Left renal pelvis (tissue), 4 donors: ENCODE results near the gene DNAJC15. TPM values are rescaled to one million over a fixed set of nuclear protein-coding genes. Genes with fewer than 3 reads are reported as not detected.

Experiments used
- DNase-seq, 4 donors: peaks; one replicate each; pipeline ENCODE4 v3.0.0-alpha.2; 2013; ENCODE audit warnings: low read depth in 4 of 4, low spot score in 3 of 4
- polyA plus RNA-seq, 4 donors: library from polyadenylated mRNA; unstranded; fragments of 120-200 nt; gene quantifications; one replicate each; pipeline ENCODE4 v1.2.1, GENCODE V29; 2013; ENCODE audit not compliant: insufficient read length in 4 of 4

DNAJC15 gene
- polyA plus RNA-seq, 4 donors: 19.4 to 31.1 (median 29.1) TPM

DNA sequence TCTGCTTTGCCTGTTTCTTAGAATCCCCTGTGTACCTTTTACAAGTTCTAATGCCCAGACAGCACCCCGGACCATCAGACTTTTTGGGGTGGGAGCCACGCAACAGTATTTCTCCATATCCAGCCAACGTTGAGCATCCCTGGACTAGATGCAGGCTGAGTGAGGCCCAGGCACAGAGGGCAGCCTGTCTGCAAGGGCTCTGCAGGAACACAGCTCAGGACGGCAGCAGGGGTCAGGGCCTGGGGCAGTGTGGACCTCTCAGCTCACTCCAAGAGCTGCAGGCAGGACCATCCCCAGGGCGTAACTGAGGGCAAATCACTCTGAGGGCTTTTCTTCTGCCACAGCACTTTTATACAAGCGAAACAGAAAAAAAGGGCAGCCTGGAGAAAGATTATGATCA is 95.8 kb downstream of the DNAJC15 start:
- DNase-seq: no peak

DNA sequence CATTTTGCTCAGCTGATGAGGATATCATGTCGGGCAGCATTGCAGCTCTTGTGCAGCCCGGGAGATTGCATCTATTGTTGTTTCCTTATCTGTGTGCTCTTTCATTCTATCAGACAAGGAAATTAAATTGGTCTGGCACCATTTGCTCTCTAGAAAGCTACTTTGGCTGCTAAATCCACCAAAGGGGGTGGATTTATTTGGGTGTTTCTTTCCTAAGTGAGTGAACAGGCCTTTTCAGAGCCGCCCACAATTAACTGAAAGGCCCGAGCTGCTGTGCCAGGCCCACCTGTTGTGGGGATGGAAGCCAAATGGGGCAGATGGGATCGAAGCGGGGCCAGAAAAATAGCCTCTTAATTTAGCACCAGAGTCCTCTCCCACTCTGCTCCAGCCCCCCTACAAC is 99.4 kb downstream of the DNAJC15 start:
- no peak for DNase-seq

DNA sequence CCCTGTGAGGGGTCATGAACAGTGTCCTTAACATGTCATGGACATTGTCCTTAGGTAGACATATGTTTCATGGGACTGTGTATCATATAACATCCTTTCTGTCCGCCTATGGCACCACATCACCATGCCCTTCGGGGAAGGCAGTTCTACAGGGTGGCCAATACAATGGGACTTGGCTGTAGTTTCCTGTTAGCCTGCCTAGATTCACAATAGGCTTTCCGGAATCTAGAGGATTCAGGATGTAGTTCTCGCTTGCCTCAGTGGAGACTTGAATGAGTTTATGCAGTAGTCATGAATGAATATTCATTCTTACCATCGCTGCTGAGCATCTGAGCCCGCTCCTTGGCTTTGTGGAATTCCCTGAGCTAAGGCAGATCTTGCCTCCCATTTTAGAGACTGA is 100.5 kb downstream of the DNAJC15 start:
- DNase-seq: no peak

DNA sequence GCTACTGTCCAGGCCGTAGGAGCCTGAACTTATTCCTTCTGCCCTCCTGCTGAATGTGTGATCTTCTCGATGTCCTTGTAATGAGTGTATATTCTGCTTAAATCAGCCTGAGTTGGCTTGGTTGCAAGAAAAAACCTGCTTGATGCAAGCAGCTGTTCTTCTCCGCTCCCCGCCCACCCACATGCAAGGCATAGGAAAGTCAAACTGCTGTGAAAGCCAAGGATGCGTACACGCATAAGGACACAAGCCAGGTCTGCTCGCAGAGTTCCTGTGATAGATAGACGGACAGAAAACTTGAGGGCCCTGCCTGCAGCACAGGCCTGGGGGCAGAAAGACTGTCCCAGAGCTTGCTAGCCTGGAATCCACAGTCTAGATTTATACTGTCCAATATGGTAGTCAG is 101.1 kb downstream of the DNAJC15 start:
- DNase-seq: no peak

DNA sequence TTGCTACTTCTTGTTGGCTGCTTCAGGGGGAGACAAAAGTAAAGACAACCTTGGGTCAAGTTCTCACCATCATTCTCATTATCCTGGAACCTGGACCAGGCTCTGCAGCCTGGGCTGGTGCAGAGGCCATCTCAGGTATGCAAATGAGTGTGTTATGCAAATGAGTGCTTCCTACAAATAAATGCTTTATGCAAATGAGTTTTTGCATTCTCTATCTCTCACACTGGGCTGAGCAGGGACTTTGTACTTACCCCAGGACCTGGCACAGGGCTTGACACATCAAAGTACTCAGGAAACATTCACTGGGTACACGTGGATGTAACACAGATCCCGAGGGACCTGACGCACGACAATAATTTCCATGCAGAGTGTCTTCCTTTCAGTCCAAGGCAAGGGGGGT is 103.0 kb downstream of the DNAJC15 start:
- no peak for DNase-seq

DNA sequence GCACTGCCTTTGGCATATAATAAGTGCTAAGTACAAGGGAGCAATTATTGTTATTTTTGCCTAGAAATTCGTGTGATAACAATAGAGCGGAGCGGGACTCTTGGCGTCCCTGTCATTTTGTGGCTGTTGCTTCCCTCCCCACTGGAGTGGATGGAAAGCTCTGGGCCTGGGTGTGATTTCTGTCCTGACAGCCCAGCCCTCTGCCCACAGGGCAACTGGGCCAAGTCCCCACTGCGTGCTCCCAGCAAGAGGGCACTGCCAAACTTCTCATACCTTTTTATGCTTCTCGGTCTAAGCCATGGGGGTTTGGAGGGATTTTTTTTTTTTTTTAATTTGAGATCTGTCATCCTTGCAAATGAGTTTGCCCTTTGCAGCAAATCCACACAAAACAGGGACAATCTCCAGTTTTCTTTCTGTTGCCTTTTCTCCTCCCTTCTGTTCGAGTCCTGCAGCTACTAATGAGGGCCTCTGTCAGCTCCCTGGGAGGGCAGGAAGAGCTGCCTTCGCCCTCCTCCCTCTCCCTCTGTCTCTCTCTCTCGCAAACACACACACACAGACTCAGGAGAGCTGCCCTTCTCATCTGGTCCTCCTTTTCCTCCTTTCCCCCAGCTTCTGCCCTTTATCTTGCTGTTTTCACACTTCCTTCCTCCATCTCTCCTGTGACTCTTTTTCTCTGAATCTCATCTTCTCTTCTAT is 103.9 kb downstream of the DNAJC15 start:
- no peak for DNase-seq

DNA sequence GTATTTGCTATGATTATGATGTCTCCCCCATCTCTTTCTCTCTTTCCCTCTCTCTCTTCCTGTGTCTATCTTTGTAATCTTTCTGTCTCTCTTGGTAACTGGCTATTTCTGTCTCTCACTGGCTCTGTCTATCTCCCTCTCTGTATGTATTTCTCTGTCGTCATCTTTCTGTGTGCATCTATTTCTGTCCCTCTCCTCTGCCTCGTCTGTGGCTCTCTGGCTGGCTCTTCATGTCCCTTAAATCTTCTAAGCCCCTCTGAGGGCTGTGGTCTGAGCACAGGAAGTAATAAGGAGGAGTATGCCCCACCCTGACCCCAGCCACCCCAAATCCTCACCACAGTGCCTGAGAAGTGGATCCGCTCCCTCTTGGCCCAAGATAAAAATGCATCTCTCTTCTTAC is 104.4 kb downstream of the DNAJC15 start:
- DNase-seq: no peak

DNA sequence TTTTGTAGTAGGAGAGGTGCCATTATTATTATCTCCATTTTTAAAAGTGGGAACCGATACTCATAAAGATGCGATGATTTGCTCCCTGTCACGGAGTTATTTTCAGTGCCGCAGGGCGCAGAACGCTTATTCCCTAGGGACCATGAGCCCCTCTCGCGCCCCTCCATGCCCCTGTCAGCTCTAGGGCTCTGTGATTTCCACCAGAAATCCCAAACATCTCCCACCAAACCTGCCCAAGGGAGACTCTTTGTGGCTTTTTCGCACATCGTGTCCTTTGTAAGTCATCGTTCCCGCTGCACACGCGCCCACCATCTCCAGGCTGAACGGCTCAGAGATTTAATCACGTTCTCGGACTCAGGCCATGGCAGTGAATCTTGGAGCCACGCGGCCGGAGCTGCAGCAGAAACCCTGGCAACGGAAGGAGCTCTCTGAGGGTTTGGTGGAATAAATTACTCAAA is 105.1 kb downstream of the DNAJC15 start:
- DNase-seq: no peak

DNA sequence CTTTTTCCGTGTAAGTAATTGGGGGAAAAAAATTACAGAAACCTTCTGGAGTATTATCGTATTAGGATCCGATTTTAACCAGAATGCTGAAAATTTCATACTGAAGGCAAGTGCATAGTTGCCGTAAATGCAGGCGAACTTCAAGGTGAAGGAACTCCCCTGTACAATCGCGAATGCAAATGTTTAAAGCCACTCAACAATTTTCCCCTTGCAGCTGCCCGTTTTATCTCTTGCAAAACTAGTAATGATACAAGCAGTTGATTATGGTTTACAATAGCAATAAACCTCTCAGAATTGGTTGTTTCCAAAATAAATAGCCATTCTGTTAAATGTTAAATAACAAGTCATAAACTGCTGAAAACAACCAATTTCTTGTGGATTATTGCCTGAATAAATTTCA is 105.7 kb downstream of the DNAJC15 start:
- DNase-seq: no peak

- DNase-seq: no peak
These were observed 106.2 kb downstream of the DNAJC15 start for GRCh38 chr13:43129511-43130110.

GRCh38 chr13:43132257-43132656 is 108.9 kb downstream of the DNAJC15 start:
- DNase-seq: no peak

- DNase-seq: no peak
These were observed 109.5 kb downstream of the DNAJC15 start for GRCh38 chr13:43132911-43133310.

DNA sequence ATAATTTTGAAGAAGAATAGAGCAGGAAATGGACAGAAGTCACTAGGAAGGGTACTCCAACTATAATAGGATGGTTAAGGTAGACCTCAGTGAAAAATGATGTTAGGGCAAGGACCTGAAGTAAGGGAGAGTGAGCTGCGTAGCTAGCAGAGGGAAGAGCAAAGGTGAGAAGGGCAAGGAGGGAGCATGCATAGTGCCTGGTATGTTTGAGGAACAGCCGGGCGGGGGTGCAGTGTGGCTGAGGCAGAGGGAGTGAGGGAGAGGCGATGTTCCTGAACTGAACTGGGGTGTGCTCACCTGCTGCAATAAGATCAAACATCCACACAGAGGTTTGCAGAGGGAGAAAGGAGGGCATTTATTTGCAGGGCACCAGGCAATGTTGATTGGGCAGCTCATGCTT is 110.4 kb downstream of the DNAJC15 start:
- DNase-seq: no peak

DNA sequence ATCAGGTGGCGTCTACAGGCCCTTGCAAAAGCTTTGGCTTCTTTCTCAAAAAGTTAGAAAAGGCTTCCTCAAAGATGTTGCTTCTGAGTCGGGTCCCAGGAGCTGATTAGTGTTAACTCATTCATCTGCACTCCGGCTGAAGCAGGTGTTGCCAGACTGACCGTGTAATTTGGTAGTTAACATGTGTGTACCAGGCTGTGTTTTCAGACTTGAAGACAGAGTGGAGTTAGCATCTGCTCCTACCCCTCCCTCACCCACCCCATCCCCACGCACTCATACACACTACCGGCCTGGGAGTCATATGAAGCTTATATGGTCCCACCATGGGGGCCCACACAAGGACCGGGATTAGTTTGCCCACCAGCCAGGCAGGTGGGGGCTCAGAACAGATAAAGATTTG is 111.5 kb downstream of the DNAJC15 start:
- no peak for DNase-seq

- DNase-seq: no peak
These were observed 112.1 kb downstream of the DNAJC15 start for GRCh38 chr13:43135516-43135915.

DNA sequence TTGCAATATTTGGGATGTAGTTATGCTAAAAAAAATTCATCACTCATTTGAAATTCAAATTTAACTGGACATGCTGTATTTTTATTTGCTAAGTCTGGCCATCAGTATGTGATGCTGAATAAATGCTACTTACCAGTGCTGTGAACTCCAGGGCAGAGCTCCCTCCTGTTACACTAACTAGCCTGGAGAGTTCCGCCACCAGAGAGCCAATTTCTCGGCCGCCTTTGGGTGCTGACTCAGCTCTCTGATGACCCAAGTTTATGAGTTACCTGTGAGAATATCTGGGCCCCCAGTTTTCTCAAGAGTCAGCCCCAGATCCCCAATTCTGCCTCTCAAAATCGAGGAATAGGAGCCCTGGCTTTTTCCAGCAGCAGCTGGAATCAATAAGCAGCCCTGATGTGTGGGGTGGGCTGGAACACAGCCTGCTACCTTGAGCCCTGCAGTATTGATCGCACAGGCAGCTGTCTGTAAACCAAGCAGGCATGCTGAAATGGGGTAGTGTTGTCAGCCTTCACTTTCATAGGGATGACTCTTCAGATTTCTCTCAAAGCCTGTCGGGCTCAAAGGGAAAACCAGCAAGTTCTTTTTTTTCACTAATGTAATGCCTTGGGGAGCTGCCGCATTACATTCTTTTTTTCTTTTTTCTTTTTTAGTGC is 113.7 kb downstream of the DNAJC15 start:
- DNase-seq: no peak

GRCh38 chr13:43139211-43139610 is 115.8 kb downstream of the DNAJC15 start:
- DNase-seq: no peak

DNA sequence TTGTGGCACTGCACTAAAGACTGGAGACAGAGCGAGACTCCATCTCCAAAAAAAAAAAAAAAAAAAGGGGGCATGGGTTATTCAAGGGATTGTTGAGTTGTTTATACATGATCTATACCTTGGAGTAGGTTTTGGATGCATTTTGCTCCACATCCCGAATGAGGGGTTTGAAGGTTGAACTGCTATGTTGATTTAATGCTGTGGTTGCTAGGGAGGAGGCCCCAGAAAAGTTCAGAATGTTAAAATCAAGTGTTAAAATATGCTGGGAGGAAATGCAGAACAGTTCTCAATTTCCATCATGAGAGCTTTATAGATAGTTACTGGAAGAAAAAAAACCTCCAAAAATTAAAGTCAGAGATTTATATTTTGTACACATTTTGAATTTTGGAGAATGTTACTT is 116.5 kb downstream of the DNAJC15 start:
- no peak for DNase-seq

DNA sequence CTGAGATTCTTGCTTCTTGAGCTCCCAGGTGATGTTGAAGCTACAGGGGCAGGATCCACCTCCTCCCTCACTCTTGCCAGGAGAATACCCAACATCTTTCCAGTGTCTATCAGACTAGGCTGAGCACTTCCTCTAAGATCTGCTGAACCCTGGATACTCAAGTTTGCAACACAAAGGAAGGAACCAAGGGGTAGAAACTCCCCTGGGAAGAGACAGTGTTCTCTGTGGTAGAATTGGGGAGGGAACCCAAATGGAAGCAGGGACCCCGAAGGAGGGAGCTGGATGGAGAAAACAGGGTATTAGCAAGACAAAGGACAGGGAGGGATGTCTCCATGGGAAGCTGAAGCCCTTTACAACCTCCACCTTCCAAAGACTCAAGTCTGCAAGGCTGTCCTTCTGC is 117.6 kb downstream of the DNAJC15 start:
- DNase-seq: no peak

DNA sequence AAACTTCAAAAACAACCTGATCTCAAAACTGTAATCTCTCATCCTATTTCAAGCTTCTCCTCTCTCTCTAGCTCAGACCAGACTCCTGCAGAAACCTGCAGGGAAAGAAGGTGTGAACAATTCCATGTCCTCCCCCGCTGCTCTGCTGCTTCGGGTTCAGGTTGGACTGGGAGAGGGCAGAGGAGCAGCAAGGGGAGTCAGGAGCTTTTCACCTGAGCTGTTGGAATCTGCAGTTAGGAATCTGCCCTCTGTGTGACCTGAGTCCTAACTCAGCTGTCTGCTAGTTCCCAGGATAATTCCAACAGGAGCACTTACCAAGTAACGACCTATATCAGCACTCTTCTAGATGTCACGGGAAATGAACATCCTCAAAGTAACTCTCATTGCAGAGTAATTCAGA is 118.3 kb downstream of the DNAJC15 start:
- DNase-seq: no peak

DNA sequence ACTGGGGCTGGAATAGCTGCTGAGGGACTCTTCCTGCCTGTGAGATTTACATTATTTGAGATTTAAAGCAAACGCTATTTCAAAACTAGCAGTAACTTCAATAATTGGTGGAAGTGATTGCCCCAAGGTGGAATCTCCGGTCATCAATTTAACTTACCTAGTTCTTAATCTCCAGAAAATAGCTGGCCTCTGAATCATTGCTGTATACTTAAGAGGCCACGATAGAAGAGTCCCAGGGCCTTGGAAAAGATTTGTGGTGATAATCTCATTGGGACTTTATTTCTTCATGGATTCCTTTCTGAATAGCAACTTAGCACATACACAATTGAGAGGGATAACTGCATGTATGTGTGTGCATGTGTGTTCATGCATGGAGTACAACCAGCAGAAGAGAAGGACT is 120.2 kb downstream of the DNAJC15 start:
- DNase-seq: no peak

DNA sequence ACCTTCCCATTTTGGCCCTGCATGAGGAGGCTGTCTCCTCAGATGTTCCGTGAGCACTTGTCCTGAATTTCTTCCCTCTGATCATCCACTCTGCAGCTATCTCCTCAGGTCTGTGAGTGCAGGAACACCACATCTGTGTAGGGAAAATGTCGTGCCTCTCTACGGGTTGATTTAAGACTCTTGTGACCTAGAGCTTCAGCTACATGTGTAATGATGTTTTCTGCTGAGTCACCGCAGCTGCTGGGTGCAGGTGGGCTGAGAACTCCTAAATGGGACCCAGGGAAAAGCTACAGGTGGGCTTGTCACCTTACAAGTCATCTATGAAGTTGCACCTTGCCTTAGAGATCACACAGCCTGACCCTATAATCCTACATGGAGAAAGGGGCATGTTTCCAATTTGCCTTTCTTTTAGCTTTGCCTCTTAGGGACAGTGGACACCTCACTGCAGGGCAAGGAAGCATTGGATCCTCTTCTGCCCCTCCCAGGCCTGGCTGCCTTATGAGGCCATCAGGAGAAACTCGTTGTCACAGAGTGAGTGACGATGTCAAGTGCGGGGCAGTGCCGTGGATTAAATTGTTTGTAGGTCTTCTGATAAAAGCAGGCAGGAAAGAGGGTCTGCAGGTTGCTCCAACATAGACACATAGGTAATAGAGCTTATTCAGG is 122.3 kb downstream of the DNAJC15 start:
- DNase-seq: no peak
